Measurements from ENCODE around the gene AP4E1.

Gene AP4E1

DNA sequence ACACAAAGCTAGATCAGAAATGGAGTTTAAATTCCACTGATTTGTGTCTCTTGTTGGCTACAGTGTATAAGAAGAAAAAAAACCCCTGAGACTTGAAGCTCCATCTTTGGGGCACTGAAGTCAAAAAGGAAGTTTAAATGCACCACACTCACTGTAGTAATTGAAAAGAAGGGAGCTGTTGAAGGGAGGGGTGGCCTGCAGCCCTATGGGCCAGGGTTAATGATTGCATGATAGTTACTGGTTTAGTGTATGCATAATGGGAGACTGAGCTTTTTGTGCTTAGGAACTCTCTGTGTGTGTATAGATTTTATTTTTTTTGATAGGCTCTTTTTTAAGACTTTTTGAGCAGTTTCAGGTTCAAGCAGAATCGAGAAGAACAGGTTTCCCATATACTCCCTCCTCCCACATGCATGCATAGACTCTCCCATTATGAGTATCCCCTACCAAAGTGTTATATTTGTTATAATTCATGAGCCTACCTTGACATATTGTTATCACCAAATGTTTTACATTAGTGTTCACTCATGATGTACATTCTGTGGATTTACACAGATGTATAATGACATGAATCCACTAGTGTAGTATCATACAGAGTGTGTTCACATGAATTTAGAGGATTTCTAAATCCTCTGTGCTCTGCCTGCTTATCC, 98.0 kb downstream of the AP4E1 start:
- POLR2A ChIA-PET = no interaction called here
- H3K4me3 ChIP-seq (ENCODE audit: low read depth, low read length) = no peak overlapping the region

DNA sequence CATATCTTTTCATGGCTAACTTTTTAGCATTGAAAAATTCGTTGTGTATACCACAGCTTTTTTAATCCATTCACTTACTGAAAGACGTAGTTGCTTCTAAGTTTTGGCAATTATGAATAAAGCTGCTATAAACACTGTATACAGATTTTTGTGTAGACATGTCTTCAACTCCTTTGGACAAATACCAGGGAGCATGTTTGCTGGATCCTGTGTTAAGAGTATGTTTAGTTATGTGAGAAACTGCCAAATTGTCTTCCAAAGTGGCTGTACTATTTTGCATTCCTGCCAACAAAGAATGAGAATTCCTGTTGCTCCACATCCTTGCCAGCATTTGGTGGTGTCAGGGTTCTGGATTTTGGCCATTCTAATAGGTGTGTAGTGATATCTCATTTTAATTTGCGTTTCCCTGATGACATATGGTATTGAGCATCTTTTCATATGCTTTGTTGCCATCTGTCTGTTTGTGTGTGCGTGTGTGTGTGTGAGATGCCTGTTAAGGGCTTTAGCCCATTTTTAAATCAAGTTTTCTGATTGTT, 98.7 kb downstream of the AP4E1 start:
- CTCF ChIA-PET = no interaction called here
- Histone ChIP-seq H3K9me3 (ENCODE audit: control insufficient read depth, insufficient read depth, low read depth, low read length) (no peaks in the 10 kb centered on the region), H3K36me3 (ENCODE audit: control insufficient read depth in 2 of 2, insufficient read depth in 1 of 2, low read length in 2 of 2) (peaks cover 0 to 4% of the 10 kb centered on the region in 2 experiments; a peak in 1 of 3 replicates), H3K27ac (ENCODE audit: extremely low read depth, low read depth, low read length) (no peak overlapping the region), H3K4me1 (ENCODE audit: control insufficient read depth, insufficient read depth, low read length) (no peaks in the 10 kb centered on the region), H3K4me3 (ENCODE audit: low read depth, low read length) (no peak overlapping the region)
- POLR2A ChIA-PET = no interaction called here
- no peak for TF ChIP-seq TRIM28 (IDR thresholded peaks at IDR 0.05; ENCODE audit: borderline replicate concordance, low read length)
- TF ChIP-seq, protein P1, sequence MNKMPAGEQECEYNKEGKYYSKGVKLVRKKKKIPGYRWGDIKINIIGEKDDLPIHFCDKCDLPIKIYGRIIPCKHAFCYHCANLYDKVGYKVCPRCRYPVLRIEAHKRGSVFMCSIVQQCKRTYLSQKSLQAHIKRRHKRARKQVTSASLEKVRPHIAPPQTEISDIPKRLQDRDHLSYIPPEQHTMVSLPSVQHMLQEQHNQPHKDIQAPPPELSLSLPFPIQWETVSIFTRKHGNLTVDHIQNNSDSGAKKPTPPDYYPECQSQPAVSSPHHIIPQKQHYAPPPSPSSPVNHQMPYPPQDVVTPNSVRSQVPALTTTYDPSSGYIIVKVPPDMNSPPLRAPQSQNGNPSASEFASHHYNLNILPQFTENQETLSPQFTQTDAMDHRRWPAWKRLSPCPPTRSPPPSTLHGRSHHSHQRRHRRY (tag by site-specific recombination; IDR thresholded peaks at IDR 0.05) = no peak
- TF ChIP-seq SCRT1 (tag by site-specific recombination; IDR thresholded peaks at IDR 0.05; ENCODE audit: borderline replicate concordance) = no peak
- TF ChIP-seq ZNF561 (tag by site-specific recombination; IDR thresholded peaks at IDR 0.05; ENCODE audit: borderline replicate concordance) = no peak
- TF ChIP-seq, protein P2, sequence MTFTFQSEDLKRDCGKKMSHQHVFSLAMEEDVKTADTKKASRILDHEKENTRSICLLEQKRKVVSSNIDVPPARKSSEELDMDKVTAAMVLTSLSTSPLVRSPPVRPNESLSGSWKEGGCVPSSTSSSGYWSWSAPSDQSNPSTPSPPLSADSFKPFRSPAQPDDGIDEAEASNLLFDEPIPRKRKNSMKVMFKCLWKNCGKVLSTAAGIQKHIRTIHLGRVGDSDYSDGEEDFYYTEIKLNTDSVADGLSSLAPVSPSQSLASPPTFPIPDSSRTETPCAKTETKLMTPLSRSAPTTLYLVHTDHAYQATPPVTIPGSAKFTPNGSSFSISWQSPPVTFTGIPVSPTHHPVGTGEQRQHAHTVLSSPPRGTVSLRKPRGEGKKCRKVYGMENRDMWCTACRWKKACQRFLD (tag by site-specific recombination; IDR thresholded peaks at IDR 0.05) = no peak
- TF ChIP-seq ZNF302 (tag by site-specific recombination; IDR thresholded peaks at IDR 0.05; ENCODE audit: low read depth) = no peak
- no peak for TF ChIP-seq TCF7L2 (IDR thresholded peaks at IDR 0.05; ENCODE audit: borderline replicate concordance, low read depth, low read length)
- no peak for TF ChIP-seq WT1 (tag by site-specific recombination; IDR thresholded peaks at IDR 0.05)
- TF ChIP-seq ZNF670 (tag by site-specific recombination; IDR thresholded peaks at IDR 0.05; ENCODE audit: low read depth) = no peak
- TF ChIP-seq GFI1B (tag by site-specific recombination; IDR thresholded peaks at IDR 0.05) = no peak

More for the DNA sequence above, 98.0 kb downstream of the AP4E1 start:
- H3K9me3 ChIP-seq (ENCODE audit: control insufficient read depth, insufficient read depth, low read depth, low read length) = no peaks in the 10 kb centered on the region
- TF ChIP-seq ZNF510 (tag by site-specific recombination; IDR thresholded peaks at IDR 0.05; ENCODE audit: insufficient replicate concordance) (no peak), ZBTB17 (tag by site-specific recombination; IDR thresholded peaks at IDR 0.05) (no peak), ZNF624 (tag by site-specific recombination; IDR thresholded peaks at IDR 0.05) (no peak), ZNF19 (tag by site-specific recombination; IDR thresholded peaks at IDR 0.05; ENCODE audit: low read depth) (no peak), ZNF2 (tag by site-specific recombination; IDR thresholded peaks at IDR 0.05) (no peak), ZBTB20 (tag by site-specific recombination; IDR thresholded peaks at IDR 0.05) (no peak), ZNF76 (tag by site-specific recombination; IDR thresholded peaks at IDR 0.05; ENCODE audit: borderline replicate concordance, low read depth) (no peak), ZNF626 (tag by site-specific recombination; IDR thresholded peaks at IDR 0.05) (no peak)
- TF ChIP-seq, protein P1 (tag by site-specific recombination; IDR thresholded peaks at IDR 0.05) = no peak
- TF ChIP-seq, protein P3, sequence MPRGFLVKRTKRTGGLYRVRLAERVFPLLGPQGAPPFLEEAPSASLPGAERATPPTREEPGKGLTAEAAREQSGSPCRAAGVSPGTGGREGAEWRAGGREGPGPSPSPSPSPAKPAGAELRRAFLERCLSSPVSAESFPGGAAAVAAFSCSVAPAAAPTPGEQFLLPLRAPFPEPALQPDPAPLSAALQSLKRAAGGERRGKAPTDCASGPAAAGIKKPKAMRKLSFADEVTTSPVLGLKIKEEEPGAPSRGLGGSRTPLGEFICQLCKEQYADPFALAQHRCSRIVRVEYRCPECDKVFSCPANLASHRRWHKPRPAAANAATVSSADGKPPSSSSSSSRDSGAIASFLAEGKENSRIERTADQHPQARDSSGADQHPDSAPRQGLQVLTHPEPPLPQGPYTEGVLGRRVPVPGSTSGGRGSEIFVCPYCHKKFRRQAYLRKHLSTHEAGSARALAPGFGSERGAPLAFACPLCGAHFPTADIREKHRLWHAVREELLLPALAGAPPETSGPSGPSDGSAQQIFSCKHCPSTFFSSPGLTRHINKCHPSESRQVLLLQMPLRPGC (tag by site-specific recombination; IDR thresholded peaks at IDR 0.05) = no peak
- H3K36me3 ChIP-seq (ENCODE audit: control insufficient read depth in 2 of 2, insufficient read depth in 1 of 2, low read length in 2 of 2) = peaks cover 0 to 5% of the 10 kb centered on the region in 2 experiments; a peak in 1 of 3 replicates
- no peaks in the 10 kb centered on the region for H3K4me1 ChIP-seq (ENCODE audit: control insufficient read depth, insufficient read depth, low read length)
- CTCF ChIA-PET = no interaction called here
- H3K27ac ChIP-seq (ENCODE audit: extremely low read depth, low read depth, low read length) = no peak overlapping the region
